ENCODE data around the gene LAMC2.
"Not testable (repeated sequence)": the region's sequence is repeated elsewhere in the genome, so short reads cannot be mapped to it uniquely, and the experiment has no call there.

LAMC2 gene

DNA sequence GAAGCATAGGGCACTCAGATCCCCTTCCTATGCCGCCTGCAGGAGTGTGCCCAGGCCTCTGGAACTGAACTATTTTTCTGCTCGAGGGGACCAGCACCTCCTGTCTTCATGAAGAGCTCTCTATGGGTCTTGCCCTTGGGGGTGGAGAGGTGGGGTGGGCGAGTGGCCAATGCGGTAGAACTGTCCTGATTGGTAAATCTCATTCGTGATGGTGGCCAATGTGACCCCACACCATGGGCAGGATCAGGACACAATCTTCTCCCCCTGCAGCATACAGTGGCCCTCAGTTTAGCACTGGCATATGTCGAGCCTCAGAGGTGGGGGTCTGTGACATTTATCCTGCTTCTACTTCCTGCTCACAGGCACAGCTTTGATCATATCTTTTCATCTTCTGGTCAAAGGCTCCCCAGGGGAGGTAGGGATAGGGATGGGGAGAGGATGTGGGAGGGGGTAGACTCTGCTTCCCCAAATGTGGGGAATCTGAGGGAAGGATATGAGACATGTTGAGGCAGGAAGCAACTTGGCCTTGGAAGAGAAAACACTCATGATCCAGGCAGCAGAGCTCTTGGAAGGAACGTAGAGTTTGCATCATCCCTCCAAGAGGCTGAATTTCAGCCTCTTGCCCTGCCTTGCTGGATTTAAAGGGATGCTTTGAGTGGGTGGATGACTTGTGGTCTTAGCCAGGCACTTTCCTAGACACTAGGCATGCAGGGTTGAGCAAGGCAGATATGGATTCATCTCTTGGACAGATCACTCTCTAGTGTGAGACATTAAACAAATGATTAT is 81.8 kb downstream of the LAMC2 start:
- Histone ChIP-seq H3K27ac (ENCODE audit: low read length) (peak overlapping the region; percentile 37), H3K4me1 (ENCODE audit: control insufficient read depth in 1 of 2, insufficient read depth in 2 of 2, low read length in 2 of 2) (peaks cover 0 to 7% of the 10 kb centered on the region in 2 donors), H3K36me3 (ENCODE audit: control insufficient read depth in 1 of 2, insufficient read depth in 2 of 2, low read length in 2 of 2) (no peaks in the 10 kb centered on the region), H3K9me3 (ENCODE audit: control insufficient read depth in 1 of 2, low read length in 2 of 2) (no peaks in the 10 kb centered on the region), H3K27me3 (ENCODE audit: low read depth, low read length) (no peaks in the 10 kb centered on the region), H3K4me3 (ENCODE audit: low read depth in 1 of 2, low read length in 2 of 2) (no peak overlapping the region)

DNA sequence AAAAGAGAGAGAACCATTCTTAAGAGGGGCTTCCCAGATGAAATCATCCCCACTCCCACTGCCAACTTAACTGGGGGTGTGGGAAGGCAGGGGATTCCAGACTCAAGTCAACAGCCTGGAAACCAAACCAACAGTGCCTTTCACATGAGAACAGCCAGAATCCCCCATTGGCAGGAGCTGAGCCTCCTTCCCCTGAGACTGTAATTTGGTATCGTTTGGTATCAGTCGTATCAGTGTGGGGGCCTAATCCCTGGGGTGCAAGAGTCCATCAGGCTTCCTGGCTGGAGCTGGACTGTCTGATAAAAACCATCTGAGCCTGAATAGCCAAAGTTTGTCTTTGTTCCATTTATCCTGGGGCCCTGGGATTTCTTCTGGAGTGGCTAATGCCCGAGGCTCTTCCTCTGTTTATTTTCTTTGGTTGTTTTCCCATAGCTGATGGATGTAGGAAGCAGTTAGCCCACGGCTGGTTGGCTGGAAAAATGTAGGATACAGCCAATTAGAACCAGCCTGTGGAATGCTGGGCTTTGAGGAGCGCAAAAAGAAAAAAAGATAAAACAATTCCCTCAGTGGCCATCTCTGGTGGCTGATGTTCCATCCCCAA is 84.6 kb downstream of the LAMC2 start:
- Histone ChIP-seq H3K9me3 (ENCODE audit: control insufficient read depth in 1 of 2, low read length in 2 of 2) (no peaks in the 10 kb centered on the region), H3K4me1 (ENCODE audit: control insufficient read depth in 1 of 2, insufficient read depth in 2 of 2, low read length in 2 of 2) (peaks cover 0 to 7% of the 10 kb centered on the region in 2 donors), H3K36me3 (ENCODE audit: control insufficient read depth in 1 of 2, insufficient read depth in 2 of 2, low read length in 2 of 2) (no peaks in the 10 kb centered on the region), H3K27me3 (ENCODE audit: low read depth, low read length) (no peaks in the 10 kb centered on the region), H3K4me3 (ENCODE audit: low read depth in 1 of 2, low read length in 2 of 2) (no peak overlapping the region), H3K27ac (ENCODE audit: low read length) (no peak overlapping the region)

- Histone ChIP-seq H3K4me1 (ENCODE audit: control insufficient read depth in 1 of 2, insufficient read depth in 2 of 2, low read length in 2 of 2) (peaks cover 0 to 7% of the 10 kb centered on the region in 2 donors), H3K9me3 (ENCODE audit: control insufficient read depth in 1 of 2, low read length in 2 of 2) (no peaks in the 10 kb centered on the region), H3K4me3 (ENCODE audit: low read depth in 1 of 2, low read length in 2 of 2) (no peak overlapping the region), H3K27ac (ENCODE audit: low read length) (no peak overlapping the region), H3K27me3 (ENCODE audit: low read depth, low read length) (no peaks in the 10 kb centered on the region), H3K36me3 (ENCODE audit: control insufficient read depth in 1 of 2, insufficient read depth in 2 of 2, low read length in 2 of 2) (no peaks in the 10 kb centered on the region)
Observed at GRCh38 chr1:183272390-183272848, 86.4 kb downstream of the LAMC2 start.

DNA sequence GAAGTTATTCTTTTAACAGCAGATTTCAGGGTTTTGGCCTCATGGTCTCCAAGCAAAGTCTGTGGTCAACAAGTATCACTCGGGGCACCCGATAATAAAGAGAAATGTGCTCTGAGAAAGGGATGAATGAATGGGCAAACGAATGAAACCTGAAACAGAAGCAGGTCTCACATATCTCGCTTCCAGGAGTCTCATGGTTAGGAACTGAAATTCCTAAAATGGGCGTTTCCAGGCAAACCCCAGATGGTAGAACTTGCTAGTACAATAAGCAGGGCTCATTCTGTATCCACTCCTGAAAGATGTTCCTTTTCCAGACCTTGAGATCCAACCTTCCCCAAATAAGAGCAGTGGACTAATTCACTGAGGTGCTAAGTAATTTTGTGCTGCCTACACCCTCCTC is 87.2 kb downstream of the LAMC2 start:
- Histone ChIP-seq H3K27me3 (ENCODE audit: low read depth, low read length) (no peaks in the 10 kb centered on the region), H3K9me3 (ENCODE audit: control insufficient read depth in 1 of 2, low read length in 2 of 2) (no peaks in the 10 kb centered on the region), H3K36me3 (ENCODE audit: control insufficient read depth in 1 of 2, insufficient read depth in 2 of 2, low read length in 2 of 2) (no peaks in the 10 kb centered on the region), H3K4me3 (ENCODE audit: low read depth in 1 of 2, low read length in 2 of 2) (no peak overlapping the region), H3K4me1 (ENCODE audit: control insufficient read depth in 1 of 2, insufficient read depth in 2 of 2, low read length in 2 of 2) (peaks cover 0 to 12% of the 10 kb centered on the region in 2 donors), H3K27ac (ENCODE audit: low read length) (no peak overlapping the region)

DNA sequence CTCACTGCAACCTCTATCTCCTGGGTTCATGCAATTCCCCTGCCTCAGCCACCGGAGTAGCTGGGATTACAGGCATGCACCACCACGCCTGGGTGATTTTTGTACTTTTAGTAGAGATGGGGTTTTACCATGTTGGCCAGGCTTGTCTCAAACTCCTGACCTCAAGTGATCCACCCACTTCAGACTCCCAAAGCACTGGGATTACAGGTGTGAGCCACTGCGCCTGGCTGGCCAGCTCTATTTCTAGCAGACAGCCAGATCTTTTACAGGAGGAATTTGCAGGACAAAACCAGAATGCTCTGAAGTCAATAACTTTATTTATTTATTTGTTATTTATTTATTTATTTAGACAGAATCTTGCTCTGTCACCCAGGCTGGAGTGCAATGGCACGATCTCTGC is 87.9 kb downstream of the LAMC2 start:
- not testable (repeated sequence) for H3K9me3 ChIP-seq (ENCODE audit: control insufficient read depth in 1 of 2, low read length in 2 of 2); H3K27ac ChIP-seq (ENCODE audit: low read length); H3K36me3 ChIP-seq (ENCODE audit: control insufficient read depth in 1 of 2, insufficient read depth in 2 of 2, low read length in 2 of 2); H3K4me3 ChIP-seq (ENCODE audit: low read depth in 1 of 2, low read length in 2 of 2); H3K27me3 ChIP-seq (ENCODE audit: low read depth, low read length)
- H3K4me1 ChIP-seq (ENCODE audit: control insufficient read depth in 1 of 2, insufficient read depth in 2 of 2, low read length in 2 of 2): peaks cover 0 to 15% of the 10 kb centered on the region in 2 donors

DNA sequence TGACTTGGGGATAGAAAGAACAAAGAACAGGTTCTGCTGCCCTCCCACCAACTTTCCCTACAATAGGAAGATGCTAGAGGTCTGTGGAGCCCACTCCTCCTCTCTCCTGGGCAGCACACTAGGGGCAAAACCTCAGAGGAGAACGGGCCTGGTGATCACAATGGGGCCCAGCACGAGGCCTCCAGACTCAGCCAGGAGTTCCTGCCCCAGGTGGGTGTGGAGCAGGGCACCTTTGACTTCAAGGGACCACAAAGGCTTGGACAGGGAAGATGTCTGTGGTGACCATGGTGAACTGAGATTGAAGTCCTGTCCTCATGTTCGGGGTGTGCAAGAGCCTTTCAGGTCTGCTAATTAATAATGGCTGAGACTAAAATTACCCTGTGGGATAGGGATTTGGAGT is 88.8 kb downstream of the LAMC2 start:
- H3K36me3 ChIP-seq (ENCODE audit: control insufficient read depth in 1 of 2, insufficient read depth in 2 of 2, low read length in 2 of 2): no peaks in the 10 kb centered on the region
- H3K4me1 ChIP-seq (ENCODE audit: control insufficient read depth in 1 of 2, insufficient read depth in 2 of 2, low read length in 2 of 2): peaks cover 0 to 18% of the 10 kb centered on the region in 2 donors
- H3K4me3 ChIP-seq (ENCODE audit: low read depth in 1 of 2, low read length in 2 of 2): no peak overlapping the region

DNA sequence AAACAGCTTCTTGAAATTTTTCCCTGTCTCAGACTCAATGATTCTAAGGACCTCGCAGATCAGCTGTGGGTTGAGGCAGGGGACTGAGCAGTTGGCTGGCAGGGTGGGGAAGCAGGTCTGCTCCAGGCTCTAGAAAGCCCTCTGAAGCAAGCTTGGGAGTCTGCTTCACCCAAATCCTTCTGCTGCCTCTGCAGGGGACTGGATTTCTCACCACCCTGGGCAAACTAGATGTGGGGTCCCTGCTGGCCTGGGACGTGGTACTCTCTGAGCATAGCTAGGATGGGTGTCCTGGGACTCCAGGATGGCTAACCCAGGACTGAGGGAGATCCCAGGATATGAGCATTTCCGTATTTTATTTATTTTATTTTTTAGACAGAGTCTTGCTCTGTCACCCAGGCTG is 89.3 kb downstream of the LAMC2 start:
- H3K4me3 ChIP-seq (ENCODE audit: low read depth in 1 of 2, low read length in 2 of 2): no peak overlapping the region
- H3K27ac ChIP-seq (ENCODE audit: low read length): no peak overlapping the region
- H3K9me3 ChIP-seq (ENCODE audit: control insufficient read depth in 1 of 2, low read length in 2 of 2): no peaks in the 10 kb centered on the region
- peaks cover 0 to 16% of the 10 kb centered on the region in 2 donors for H3K4me1 ChIP-seq (ENCODE audit: control insufficient read depth in 1 of 2, insufficient read depth in 2 of 2, low read length in 2 of 2)
- H3K36me3 ChIP-seq (ENCODE audit: control insufficient read depth in 1 of 2, insufficient read depth in 2 of 2, low read length in 2 of 2): no peaks in the 10 kb centered on the region
- H3K27me3 ChIP-seq (ENCODE audit: low read depth, low read length): no peaks in the 10 kb centered on the region

More for the DNA sequence above, 88.8 kb downstream of the LAMC2 start:
- H3K9me3 ChIP-seq (ENCODE audit: control insufficient read depth in 1 of 2, low read length in 2 of 2): no peaks in the 10 kb centered on the region
- H3K27ac ChIP-seq (ENCODE audit: low read length): no peak overlapping the region
- H3K27me3 ChIP-seq (ENCODE audit: low read depth, low read length): no peaks in the 10 kb centered on the region

DNA sequence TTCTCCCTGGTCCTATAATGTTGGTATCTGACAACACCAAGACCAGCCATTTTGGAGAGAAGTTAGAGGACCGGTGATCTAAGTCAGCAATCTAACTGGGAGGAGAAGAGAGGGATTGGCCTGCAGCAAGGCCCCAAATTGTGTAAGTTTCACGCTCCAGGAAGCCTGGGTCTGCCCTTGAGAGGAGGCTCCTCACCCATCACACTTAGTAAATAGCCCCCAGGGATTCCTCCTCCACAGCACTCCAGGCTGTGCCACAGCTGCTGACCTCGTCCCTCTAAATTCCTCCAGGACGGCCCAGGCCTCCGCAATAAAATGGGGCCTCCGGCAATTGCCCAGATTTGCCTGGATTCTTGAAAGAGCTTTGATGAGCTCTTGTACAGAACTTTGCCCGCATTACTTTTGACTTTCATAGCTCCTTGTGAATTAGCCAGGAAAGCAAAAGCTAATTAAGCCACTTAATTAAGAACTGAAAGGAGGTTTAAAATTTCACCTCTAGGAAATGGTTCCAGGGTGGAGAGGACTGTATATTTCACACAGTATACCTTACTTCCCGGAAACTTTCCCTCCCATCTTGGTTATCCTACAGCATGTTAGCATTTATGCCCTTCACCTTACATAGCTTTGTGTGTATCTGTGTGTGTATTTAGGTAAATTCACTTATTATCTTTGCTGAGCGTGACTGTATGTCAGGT is 90.5 kb downstream of the LAMC2 start:
- Histone ChIP-seq H3K4me3 (ENCODE audit: low read depth in 1 of 2, low read length in 2 of 2) (no peak overlapping the region), H3K4me1 (ENCODE audit: control insufficient read depth in 1 of 2, insufficient read depth in 2 of 2, low read length in 2 of 2) (peaks cover under 1 to 17% of the 10 kb centered on the region in 2 donors), H3K36me3 (ENCODE audit: control insufficient read depth in 1 of 2, insufficient read depth in 2 of 2, low read length in 2 of 2) (no peaks in the 10 kb centered on the region), H3K9me3 (ENCODE audit: control insufficient read depth in 1 of 2, low read length in 2 of 2) (no peaks in the 10 kb centered on the region), H3K27ac (ENCODE audit: low read length) (no peak overlapping the region), H3K27me3 (ENCODE audit: low read depth, low read length) (no peaks in the 10 kb centered on the region)

DNA sequence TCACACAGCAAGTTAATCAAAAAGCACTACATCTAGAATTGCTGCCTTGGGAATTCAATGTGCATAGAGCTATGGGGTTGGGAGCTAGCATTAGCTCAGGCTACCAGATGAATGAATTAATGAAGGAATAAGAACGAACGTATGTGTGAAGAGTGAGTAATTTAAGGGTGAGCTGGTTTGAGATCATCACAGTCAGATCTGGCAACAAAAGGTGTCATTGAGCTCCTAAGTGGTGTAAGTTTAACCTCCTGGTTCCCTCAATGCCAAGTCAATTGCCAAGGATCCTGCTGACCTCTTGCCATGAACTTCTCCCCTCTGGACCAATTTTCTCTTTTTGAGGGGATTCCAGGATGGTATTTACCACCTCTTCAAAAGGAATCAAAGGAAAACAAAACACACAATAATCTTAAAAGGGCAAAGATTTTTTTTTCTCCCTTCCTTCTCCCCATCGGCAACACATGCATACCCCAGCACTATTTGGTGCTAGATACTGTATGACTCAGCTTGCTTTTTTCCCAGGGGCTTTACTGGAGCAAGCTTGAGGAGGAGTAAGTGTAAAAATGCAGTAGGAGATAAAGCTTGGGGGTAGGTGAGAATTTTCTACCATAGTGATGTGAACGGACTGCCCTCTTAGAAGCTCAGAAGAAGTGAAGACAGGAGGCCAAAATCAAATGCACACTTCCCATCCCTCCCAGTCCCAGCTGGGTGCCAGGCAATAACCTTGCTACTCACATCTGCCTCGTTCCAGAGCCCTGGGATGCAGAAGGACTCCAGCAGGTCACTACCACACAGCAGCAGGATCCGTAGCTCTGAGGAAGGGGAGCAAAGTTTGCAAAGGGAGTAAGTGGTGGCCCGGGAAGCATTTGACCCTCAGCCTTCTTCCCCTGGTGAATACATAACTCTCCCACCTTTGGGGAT is 92.0 kb downstream of the LAMC2 start:
- no peaks in the 10 kb centered on the region for H3K9me3 ChIP-seq (ENCODE audit: control insufficient read depth in 1 of 2, low read length in 2 of 2)
- H3K4me1 ChIP-seq (ENCODE audit: control insufficient read depth in 1 of 2, insufficient read depth in 2 of 2, low read length in 2 of 2): peaks cover 6 to 23% of the 10 kb centered on the region in 2 donors
- no peaks in the 10 kb centered on the region for H3K27me3 ChIP-seq (ENCODE audit: low read depth, low read length)
- no peaks in the 10 kb centered on the region for H3K36me3 ChIP-seq (ENCODE audit: control insufficient read depth in 1 of 2, insufficient read depth in 2 of 2, low read length in 2 of 2)
- H3K4me3 ChIP-seq (ENCODE audit: low read depth in 1 of 2, low read length in 2 of 2): no peak overlapping the region
- H3K27ac ChIP-seq (ENCODE audit: low read length): no peak overlapping the region

- Histone ChIP-seq H3K27ac (ENCODE audit: low read length) (peak overlapping the region; percentile 14), H3K27me3 (ENCODE audit: low read depth, low read length) (no peaks in the 10 kb centered on the region), H3K9me3 (ENCODE audit: control insufficient read depth in 1 of 2, low read length in 2 of 2) (no peaks in the 10 kb centered on the region), H3K4me1 (ENCODE audit: control insufficient read depth in 1 of 2, insufficient read depth in 2 of 2, low read length in 2 of 2) (peaks cover 6 to 23% of the 10 kb centered on the region in 2 donors), H3K4me3 (ENCODE audit: low read depth in 1 of 2, low read length in 2 of 2) (no peak overlapping the region), H3K36me3 (ENCODE audit: control insufficient read depth in 1 of 2, insufficient read depth in 2 of 2, low read length in 2 of 2) (no peaks in the 10 kb centered on the region)
Observed at GRCh38 chr1:183278739-183279591, 92.9 kb downstream of the LAMC2 start.

Measured in muscle layer of duodenum (tissue), 2 donors.